Measurements from ENCODE around the gene SALL4. TPM values are rescaled to one million over a fixed set of nuclear protein-coding genes. Genes with fewer than 3 reads are reported as not detected.
"Not testable (repeated sequence)": the region's sequence is repeated elsewhere in the genome, so short reads cannot be mapped to it uniquely, and the experiment has no call there.

SALL4 gene
- total and polyA plus RNA-seq, 4 donors: 0.12 to 0.19 (median 0.18) TPM; not detected in 1

GRCh38 chr20:51828762-51829161, 26.4 kb upstream of the SALL4 start:
- Histone ChIP-seq H3K4me3 (ENCODE audit: low read length in 2 of 2) (no peak overlapping the region), H3K36me3 (ENCODE audit: control insufficient read depth in 1 of 2, insufficient read depth in 2 of 2, low read length in 1 of 2) (no peaks in the 10 kb centered on the region), H3K27ac (ENCODE audit: low read depth in 1 of 2, low read length in 2 of 2) (no peak overlapping the region), H3K4me1 (ENCODE audit: control insufficient read depth in 1 of 2, insufficient read depth in 2 of 2, low read length in 2 of 2) (no peaks in the 10 kb centered on the region), H3K9me3 (ENCODE audit: control insufficient read depth, low read length) (no peaks in the 10 kb centered on the region), H3K27me3 (ENCODE audit: control insufficient read depth in 1 of 2, insufficient read depth in 2 of 2, low read length in 1 of 2) (no peaks in the 10 kb centered on the region)
- DNase-seq: peak in 1 of 2 donors; percentile 45
- 42 to 53% methylated on average over 7 of the region's 7 CpGs for WGBS, 2 donors
- no peak for ATAC-seq (ENCODE audit: low FRiP score)
- intact Hi-C loops (cut with DNase I): no loop called here

- Histone ChIP-seq H3K4me1 (ENCODE audit: control insufficient read depth in 1 of 2, insufficient read depth in 2 of 2, low read length in 2 of 2) (no peaks in the 10 kb centered on the region), H3K27me3 (ENCODE audit: control insufficient read depth in 1 of 2, insufficient read depth in 2 of 2, low read length in 1 of 2) (no peaks in the 10 kb centered on the region), H3K9me3 (ENCODE audit: control insufficient read depth, low read length) (no peaks in the 10 kb centered on the region), H3K27ac (ENCODE audit: low read depth in 1 of 2, low read length in 2 of 2) (no peak overlapping the region), H3K4me3 (ENCODE audit: low read length in 2 of 2) (no peak overlapping the region), H3K36me3 (ENCODE audit: control insufficient read depth in 1 of 2, insufficient read depth in 2 of 2, low read length in 1 of 2) (no peaks in the 10 kb centered on the region)
- WGBS, 2 donors: 88 to 92% methylated on average over 8 of the region's 8 CpGs
- DNase-seq: no peak
- intact Hi-C loops (cut with DNase I): no loop called here
- no peak for ATAC-seq (ENCODE audit: low FRiP score)
These were observed 24.1 kb upstream of the SALL4 start for GRCh38 chr20:51826372-51826771.

GRCh38 chr20:51818479-51819008, 16.2 kb upstream of the SALL4 start:
- Histone ChIP-seq H3K27ac (ENCODE audit: low read depth in 1 of 2, low read length in 2 of 2) (no peak overlapping the region), H3K27me3 (ENCODE audit: control insufficient read depth in 1 of 2, insufficient read depth in 2 of 2, low read length in 1 of 2) (no peaks in the 10 kb centered on the region), H3K9me3 (ENCODE audit: control insufficient read depth, low read length) (no peaks in the 10 kb centered on the region), H3K4me3 (ENCODE audit: low read length in 2 of 2) (no peak overlapping the region), H3K36me3 (ENCODE audit: control insufficient read depth in 1 of 2, insufficient read depth in 2 of 2, low read length in 1 of 2) (no peaks in the 10 kb centered on the region), H3K4me1 (ENCODE audit: control insufficient read depth in 1 of 2, insufficient read depth in 2 of 2, low read length in 2 of 2) (no peaks in the 10 kb centered on the region)
- intact Hi-C loops (cut with DNase I): no loop called here
- WGBS, 2 donors: 53% methylated on average over 1 of the region's 1 CpG
- no peak for ATAC-seq (ENCODE audit: low FRiP score)
- DNase-seq: no peak

- intact Hi-C loops (cut with DNase I); DNase-seq; H3K4me1 ChIP-seq (ENCODE audit: control insufficient read depth in 1 of 2, insufficient read depth in 2 of 2, low read length in 2 of 2); H3K9me3 ChIP-seq (ENCODE audit: control insufficient read depth, low read length); H3K4me3 ChIP-seq (ENCODE audit: low read length in 2 of 2); H3K27ac ChIP-seq (ENCODE audit: low read depth in 1 of 2, low read length in 2 of 2); H3K27me3 ChIP-seq (ENCODE audit: control insufficient read depth in 1 of 2, insufficient read depth in 2 of 2, low read length in 1 of 2); H3K36me3 ChIP-seq (ENCODE audit: control insufficient read depth in 1 of 2, insufficient read depth in 2 of 2, low read length in 1 of 2); ATAC-seq (ENCODE audit: low FRiP score): not testable (repeated sequence)
- WGBS, 2 donors: 82 to 89% methylated on average over 8 of the region's 8 CpGs
These were observed 14.5 kb upstream of the SALL4 start for GRCh38 chr20:51816856-51817255.

- Histone ChIP-seq H3K9me3 (ENCODE audit: control insufficient read depth, low read length) (no peaks in the 10 kb centered on the region), H3K4me3 (ENCODE audit: low read length in 2 of 2) (no peak overlapping the region), H3K27ac (ENCODE audit: low read depth in 1 of 2, low read length in 2 of 2) (no peak overlapping the region), H3K27me3 (ENCODE audit: control insufficient read depth in 1 of 2, insufficient read depth in 2 of 2, low read length in 1 of 2) (no peaks in the 10 kb centered on the region), H3K36me3 (ENCODE audit: control insufficient read depth in 1 of 2, insufficient read depth in 2 of 2, low read length in 1 of 2) (no peaks in the 10 kb centered on the region), H3K4me1 (ENCODE audit: control insufficient read depth in 1 of 2, insufficient read depth in 2 of 2, low read length in 2 of 2) (no peaks in the 10 kb centered on the region)
- intact Hi-C loops (cut with DNase I): no loop called here
- no peak for ATAC-seq (ENCODE audit: low FRiP score)
- no peak for DNase-seq
- 62 to 67% methylated on average over 5 of the region's 5 CpGs for WGBS, 2 donors
These were observed 13.2 kb upstream of the SALL4 start for GRCh38 chr20:51815383-51816076.

- no peak for ATAC-seq (ENCODE audit: low FRiP score)
- no peak for DNase-seq
- intact Hi-C loops (cut with DNase I): no loop called here
These were observed 10.5 kb upstream of the SALL4 start for GRCh38 chr20:51812861-51813260.

GRCh38 chr20:51811514-51812128, 9.3 kb upstream of the SALL4 start:
- Histone ChIP-seq H3K4me1 (ENCODE audit: control insufficient read depth in 1 of 2, insufficient read depth in 2 of 2, low read length in 2 of 2) (no peaks in the 10 kb centered on the region), H3K4me3 (ENCODE audit: low read length in 2 of 2) (no peak overlapping the region), H3K27ac (ENCODE audit: low read depth in 1 of 2, low read length in 2 of 2) (no peak overlapping the region), H3K9me3 (ENCODE audit: control insufficient read depth, low read length) (no peaks in the 10 kb centered on the region), H3K36me3 (ENCODE audit: control insufficient read depth in 1 of 2, insufficient read depth in 2 of 2, low read length in 1 of 2) (no peaks in the 10 kb centered on the region), H3K27me3 (ENCODE audit: control insufficient read depth in 1 of 2, insufficient read depth in 2 of 2, low read length in 1 of 2) (no peaks in the 10 kb centered on the region)
- DNase-seq (no peak), ATAC-seq (ENCODE audit: low FRiP score) (no peak)
- WGBS, 2 donors: 25 to 34% methylated on average over 8 of the region's 8 CpGs
- intact Hi-C loops (cut with DNase I): no loop called here

More at GRCh38 chr20:51812861-51813260, 10.5 kb upstream of the SALL4 start:
- Histone ChIP-seq H3K27ac (ENCODE audit: low read depth in 1 of 2, low read length in 2 of 2) (no peak overlapping the region), H3K27me3 (ENCODE audit: control insufficient read depth in 1 of 2, insufficient read depth in 2 of 2, low read length in 1 of 2) (no peaks in the 10 kb centered on the region), H3K4me3 (ENCODE audit: low read length in 2 of 2) (no peak overlapping the region), H3K36me3 (ENCODE audit: control insufficient read depth in 1 of 2, insufficient read depth in 2 of 2, low read length in 1 of 2) (no peaks in the 10 kb centered on the region), H3K4me1 (ENCODE audit: control insufficient read depth in 1 of 2, insufficient read depth in 2 of 2, low read length in 2 of 2) (no peaks in the 10 kb centered on the region), H3K9me3 (ENCODE audit: control insufficient read depth, low read length) (no peaks in the 10 kb centered on the region)
- WGBS, 2 donors: 92 to 93% methylated on average over 4 of the region's 4 CpGs

GRCh38 chr20:51811042-51811355, 8.7 kb upstream of the SALL4 start:
- no peak for ATAC-seq (ENCODE audit: low FRiP score)
- Histone ChIP-seq H3K36me3 (ENCODE audit: control insufficient read depth in 1 of 2, insufficient read depth in 2 of 2, low read length in 1 of 2) (no peaks in the 10 kb centered on the region), H3K27ac (ENCODE audit: low read depth in 1 of 2, low read length in 2 of 2) (no peak overlapping the region), H3K27me3 (ENCODE audit: control insufficient read depth in 1 of 2, insufficient read depth in 2 of 2, low read length in 1 of 2) (no peaks in the 10 kb centered on the region), H3K4me3 (ENCODE audit: low read length in 2 of 2) (no peak overlapping the region), H3K4me1 (ENCODE audit: control insufficient read depth in 1 of 2, insufficient read depth in 2 of 2, low read length in 2 of 2) (no peaks in the 10 kb centered on the region), H3K9me3 (ENCODE audit: control insufficient read depth, low read length) (no peaks in the 10 kb centered on the region)
- WGBS, 2 donors: 81 to 85% methylated on average over 3 of the region's 3 CpGs
- intact Hi-C loops (cut with DNase I): no loop called here
- no peak for DNase-seq
